Activated naive CD8-positive, alpha-beta T cell (primary cell): ENCODE measurements around the gene HPS4.
A peak's percentile ranks its signal among the peaks of the same experiment; 100 is the strongest.

Source experiments
- H3K27ac Mint-ChIP-seq: one replicate; pipeline ENCODE4 v1.8.0; 2021; ENCODE audit warnings: mixed read lengths
- H3K27me3 Mint-ChIP-seq: one replicate; pipeline ENCODE4 v1.8.0; 2021; ENCODE audit warnings: mixed read lengths
- H3K36me3 Mint-ChIP-seq: one replicate; pipeline ENCODE4 v1.8.0; 2021; ENCODE audit warnings: mixed read lengths
- H3K4me1 Mint-ChIP-seq: one replicate; pipeline ENCODE4 v1.8.0; 2021; ENCODE audit warnings: low read depth, mixed read lengths
- H3K4me3 Mint-ChIP-seq: one replicate; pipeline ENCODE4 v1.8.0; 2021; ENCODE audit warnings: mild to moderate bottlenecking, mixed read lengths
- H3K9me3 Mint-ChIP-seq: one replicate; pipeline ENCODE4 v1.8.0; 2021; ENCODE audit warnings: low read depth, mixed read lengths

Gene HPS4

DNA sequence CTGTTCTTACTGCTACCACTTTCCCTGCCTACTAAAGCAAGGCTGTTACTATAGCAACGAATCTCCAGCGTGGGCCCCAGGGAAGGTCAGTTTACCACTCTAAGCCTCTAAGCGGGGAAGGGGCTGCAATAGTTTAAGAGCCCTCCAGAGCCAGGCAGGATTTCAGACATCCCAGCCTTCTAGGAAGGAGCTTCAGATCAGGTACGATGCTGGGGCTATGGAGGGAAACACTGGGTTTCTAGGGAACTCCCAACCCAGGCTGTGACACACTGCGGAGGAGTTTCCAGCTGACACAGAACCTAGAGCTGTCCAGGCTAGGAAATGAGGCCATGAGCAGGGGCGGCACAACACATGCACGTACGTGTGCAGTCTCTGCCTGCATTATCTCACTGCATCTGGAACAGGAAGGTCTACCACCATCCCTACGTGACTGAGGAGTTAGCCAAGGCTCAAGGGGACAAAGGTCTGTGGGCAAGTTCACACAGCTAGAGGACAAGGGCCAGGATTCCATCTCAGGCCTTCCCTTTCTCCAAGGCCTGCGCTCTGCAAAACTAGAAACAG is 20.4 kb downstream of the HPS4 start:
- no peaks in the 10 kb centered on the region for H3K27me3 Mint-ChIP-seq
- no peak overlapping the region for H3K4me3 Mint-ChIP-seq
- H3K36me3 Mint-ChIP-seq, result peaks cover 4% of the 10 kb centered on the region
- H3K27ac Mint-ChIP-seq, result no peak overlapping the region
- no peaks in the 10 kb centered on the region for H3K4me1 Mint-ChIP-seq
- no peaks in the 10 kb centered on the region for H3K9me3 Mint-ChIP-seq

DNA sequence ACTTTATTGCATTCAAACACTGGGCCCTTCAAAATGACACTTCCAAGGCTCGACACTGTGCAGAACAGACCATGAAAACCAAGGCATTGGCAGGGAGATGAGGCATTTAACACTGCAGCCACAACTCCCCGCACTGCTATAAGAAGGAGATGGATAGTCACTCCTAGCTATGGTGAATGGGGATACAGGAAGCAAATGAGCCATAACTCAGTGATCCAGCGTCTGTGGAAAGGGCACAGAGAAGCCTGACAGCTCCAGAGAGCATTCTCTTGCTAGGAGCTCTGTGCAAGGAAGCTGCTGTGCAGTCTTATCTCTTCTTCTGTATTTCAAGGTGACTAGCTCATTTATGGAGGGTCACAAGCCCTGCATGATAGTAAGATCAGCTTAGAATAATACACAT is 20.9 kb downstream of the HPS4 start:
- Mint-ChIP-seq H3K27me3 (no peaks in the 10 kb centered on the region), H3K36me3 (peaks cover 2% of the 10 kb centered on the region), H3K27ac (no peak overlapping the region), H3K4me3 (no peak overlapping the region), H3K9me3 (no peaks in the 10 kb centered on the region), H3K4me1 (no peaks in the 10 kb centered on the region)

DNA sequence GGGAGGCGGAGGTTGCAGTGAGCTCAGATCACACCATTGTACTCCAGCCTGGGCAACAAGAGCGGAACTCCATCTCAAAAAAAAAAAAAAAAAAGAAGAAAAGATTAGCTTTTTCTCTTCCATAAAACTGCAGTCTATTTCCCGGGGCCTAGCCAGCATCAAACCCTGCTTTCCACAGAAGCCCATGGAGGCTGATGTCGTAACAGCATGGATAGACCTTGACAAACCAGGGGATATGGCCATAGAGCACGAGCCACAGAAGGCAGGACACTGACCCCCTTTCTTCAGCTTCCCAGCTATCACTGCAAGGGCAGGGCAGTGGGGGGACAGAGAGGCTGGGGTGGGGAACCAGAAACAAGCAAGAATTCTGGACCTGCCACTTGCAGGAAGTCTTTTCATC is 21.5 kb downstream of the HPS4 start:
- peaks cover 2% of the 10 kb centered on the region for H3K36me3 Mint-ChIP-seq
- H3K4me1 Mint-ChIP-seq, result no peaks in the 10 kb centered on the region
- no peak overlapping the region for H3K4me3 Mint-ChIP-seq
- H3K9me3 Mint-ChIP-seq, result no peaks in the 10 kb centered on the region
- H3K27ac Mint-ChIP-seq, result no peak overlapping the region
- H3K27me3 Mint-ChIP-seq, result no peaks in the 10 kb centered on the region

DNA sequence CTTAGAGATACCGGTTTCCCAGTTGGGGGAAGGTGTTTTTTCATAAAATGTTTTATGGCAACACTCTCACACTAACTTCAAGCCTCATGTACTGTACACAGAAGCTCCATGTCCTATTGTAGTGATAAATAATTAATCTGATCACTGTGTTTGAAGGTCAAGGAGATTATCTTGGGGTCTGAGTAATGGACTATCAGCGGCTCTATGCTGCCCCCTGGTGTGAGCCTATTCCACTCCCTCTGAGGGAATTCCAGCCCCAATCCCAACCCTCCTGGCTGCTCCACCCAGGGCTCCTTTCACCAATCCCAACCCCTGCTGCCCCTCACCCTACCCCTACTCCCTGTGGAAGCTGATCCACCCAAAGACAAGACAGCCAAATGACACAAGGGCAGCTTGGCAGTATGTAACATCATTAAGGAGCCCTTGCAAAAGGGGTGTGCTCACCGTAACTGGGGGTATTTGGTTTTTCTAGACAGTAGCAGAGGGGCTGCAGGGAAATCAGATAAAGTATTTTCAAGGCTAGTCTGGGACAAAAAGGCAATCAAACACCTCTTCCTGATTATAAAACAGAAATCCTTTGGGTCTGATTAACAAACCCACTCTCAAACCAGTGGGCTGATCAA is 22.3 kb downstream of the HPS4 start:
- Mint-ChIP-seq H3K4me3 (no peak overlapping the region), H3K27me3 (no peaks in the 10 kb centered on the region), H3K9me3 (no peaks in the 10 kb centered on the region), H3K27ac (no peak overlapping the region), H3K36me3 (peaks cover 2% of the 10 kb centered on the region), H3K4me1 (no peaks in the 10 kb centered on the region)

DNA sequence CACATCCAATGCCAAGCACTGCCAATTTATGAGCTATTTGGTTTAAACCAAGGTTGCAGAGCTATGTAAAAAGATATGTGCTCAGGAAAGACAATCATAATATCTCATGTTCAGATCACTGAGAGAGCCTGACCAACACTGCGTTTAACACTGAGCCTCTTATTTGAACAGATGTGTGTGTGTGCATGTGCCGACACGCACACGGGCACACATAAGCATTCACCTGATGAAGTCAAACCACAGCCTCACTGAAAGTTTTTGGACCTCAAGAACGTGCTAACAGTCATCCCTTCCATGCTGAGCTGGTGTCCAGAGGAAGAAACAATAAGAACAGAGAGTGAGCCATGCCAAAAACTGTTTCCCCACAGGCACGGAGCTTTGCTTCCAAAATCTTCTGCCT is 23.4 kb downstream of the HPS4 start:
- H3K4me3 Mint-ChIP-seq, result no peak overlapping the region
- H3K27ac Mint-ChIP-seq, result no peak overlapping the region
- no peaks in the 10 kb centered on the region for H3K9me3 Mint-ChIP-seq
- H3K36me3 Mint-ChIP-seq, result peaks cover 4% of the 10 kb centered on the region
- no peaks in the 10 kb centered on the region for H3K27me3 Mint-ChIP-seq
- no peaks in the 10 kb centered on the region for H3K4me1 Mint-ChIP-seq

DNA sequence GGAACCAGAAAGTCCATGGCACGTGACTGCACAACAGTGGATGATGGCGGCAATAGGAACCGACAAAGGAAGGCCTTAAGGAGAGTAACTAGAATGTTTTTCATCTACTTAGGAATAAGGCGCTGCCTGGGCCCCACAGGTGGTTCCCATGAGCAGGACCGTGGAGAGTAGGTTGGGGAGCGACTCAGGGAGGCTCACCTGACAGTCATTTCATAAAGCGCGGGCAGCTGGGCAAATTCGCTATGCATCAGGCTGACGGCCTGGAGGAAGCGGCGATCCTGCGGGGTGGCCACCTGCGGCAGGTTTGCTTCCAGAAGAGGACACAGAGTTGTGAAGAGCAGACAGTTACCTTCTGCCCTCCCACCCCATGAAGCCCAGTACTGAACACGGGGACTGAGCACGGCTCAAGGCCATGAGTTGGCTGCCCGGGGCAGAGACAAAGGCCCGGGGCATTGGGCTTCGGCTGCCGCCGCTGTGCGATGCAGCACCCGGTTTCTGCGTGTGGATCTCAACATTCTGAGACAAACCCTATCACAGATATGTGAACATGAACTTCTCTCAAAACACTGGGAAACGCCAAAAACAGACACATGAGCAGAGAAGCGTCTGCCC is 25.8 kb downstream of the HPS4 start:
- no peaks in the 10 kb centered on the region for H3K27me3 Mint-ChIP-seq
- no peak overlapping the region for H3K4me3 Mint-ChIP-seq
- H3K36me3 Mint-ChIP-seq, result peaks cover 4% of the 10 kb centered on the region
- no peak overlapping the region for H3K27ac Mint-ChIP-seq
- H3K4me1 Mint-ChIP-seq, result no peaks in the 10 kb centered on the region
- H3K9me3 Mint-ChIP-seq, result no peaks in the 10 kb centered on the region

DNA sequence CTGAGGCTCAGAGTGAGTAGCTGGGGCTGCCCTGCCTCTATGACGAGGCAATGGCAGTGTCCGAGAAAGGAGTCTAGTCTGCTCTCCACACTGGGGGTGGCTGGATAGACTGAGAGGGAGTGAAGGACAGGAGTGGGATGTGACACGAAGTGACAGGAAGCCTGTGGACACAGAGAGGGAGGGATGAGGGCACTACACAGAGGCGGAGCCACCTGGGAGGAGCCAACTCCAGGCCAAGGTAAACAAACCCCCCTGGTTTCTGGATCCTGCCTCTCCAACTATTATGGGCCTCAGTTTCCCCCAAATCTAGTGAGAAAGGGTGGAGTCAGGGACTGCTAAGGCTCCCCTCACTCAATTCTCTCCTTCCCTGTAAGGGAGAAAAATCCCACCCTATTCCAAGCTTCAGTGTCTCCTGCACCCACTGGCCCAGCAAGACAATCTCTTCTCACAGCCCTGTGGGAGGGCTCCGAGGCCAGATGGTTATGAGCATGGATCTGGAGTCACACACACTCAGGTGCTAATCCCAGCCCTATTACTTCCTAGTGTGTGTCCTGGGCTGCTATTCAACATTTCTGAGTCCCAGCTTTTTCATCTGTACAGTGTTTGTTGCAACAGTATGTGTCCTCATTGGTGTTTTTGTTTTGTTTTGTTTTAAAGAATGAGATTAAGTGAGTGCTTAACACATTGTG is 29.6 kb downstream of the HPS4 start:
- Mint-ChIP-seq H3K9me3 (no peaks in the 10 kb centered on the region), H3K27me3 (no peaks in the 10 kb centered on the region), H3K27ac (no peak overlapping the region), H3K4me1 (no peaks in the 10 kb centered on the region), H3K36me3 (peaks cover 2% of the 10 kb centered on the region), H3K4me3 (no peak overlapping the region)

DNA sequence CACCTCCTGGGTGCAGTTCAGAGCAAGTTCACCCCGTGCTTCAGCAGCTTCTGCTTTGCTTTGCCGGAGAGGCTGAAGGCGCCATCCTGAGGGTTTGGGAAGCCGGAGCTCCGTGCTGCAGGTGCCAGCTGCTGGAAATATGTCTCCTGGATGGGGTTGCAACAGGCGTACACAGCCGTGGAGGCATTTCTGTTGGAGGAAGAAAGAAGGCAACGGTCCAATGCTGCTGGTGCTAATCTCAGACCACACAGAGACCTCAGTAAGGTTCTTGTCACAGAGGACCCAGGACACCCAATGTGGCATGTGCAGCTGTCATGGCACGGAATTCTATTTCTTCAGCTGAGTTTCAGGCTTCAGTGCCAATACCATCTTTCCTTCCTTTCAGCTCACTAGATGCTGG is 30.4 kb downstream of the HPS4 start:
- no peak overlapping the region for H3K4me3 Mint-ChIP-seq
- H3K27me3 Mint-ChIP-seq, result no peaks in the 10 kb centered on the region
- H3K4me1 Mint-ChIP-seq, result no peaks in the 10 kb centered on the region
- H3K9me3 Mint-ChIP-seq, result no peaks in the 10 kb centered on the region
- H3K36me3 Mint-ChIP-seq, result peaks cover 2% of the 10 kb centered on the region
- no peak overlapping the region for H3K27ac Mint-ChIP-seq

DNA sequence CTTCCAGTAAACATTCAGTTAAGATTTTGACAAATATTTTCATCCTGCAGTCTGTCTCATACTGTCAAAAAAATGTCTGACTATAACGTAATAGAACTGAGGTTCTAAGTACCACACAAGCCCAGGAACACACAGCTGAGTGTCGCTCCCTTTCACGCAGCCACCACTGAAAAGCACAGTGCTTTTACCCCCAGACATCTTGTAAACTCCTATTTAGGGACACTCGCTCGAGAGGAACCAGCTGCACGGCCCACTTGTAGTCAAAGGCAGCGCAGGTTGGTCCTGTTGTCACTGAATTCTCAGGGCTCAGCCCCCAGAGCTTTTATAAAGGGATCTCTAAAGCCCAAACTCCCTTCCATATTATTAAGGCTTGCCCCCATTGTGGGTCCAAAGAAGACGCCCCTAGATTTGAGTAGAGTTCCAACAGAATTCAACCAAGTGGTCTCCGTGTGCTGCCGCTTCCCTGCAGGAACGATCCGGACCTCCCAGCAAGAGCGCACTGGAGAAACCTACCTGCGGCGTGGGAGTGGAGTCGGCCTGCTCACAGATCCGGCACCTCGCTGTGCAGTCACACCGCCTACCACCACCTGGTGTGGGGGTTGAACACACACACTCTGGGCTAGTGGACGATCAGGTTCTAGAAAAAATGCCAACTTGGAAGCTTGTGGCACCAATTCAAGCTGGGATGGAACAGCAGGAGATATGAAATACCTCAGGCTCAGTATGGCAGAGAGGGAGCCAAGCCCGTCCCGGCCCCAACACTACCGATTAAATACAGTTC is 31.2 kb downstream of the HPS4 start:
- Mint-ChIP-seq H3K36me3 (peaks cover 2% of the 10 kb centered on the region), H3K27ac (no peak overlapping the region), H3K9me3 (no peaks in the 10 kb centered on the region), H3K4me3 (no peak overlapping the region), H3K4me1 (no peaks in the 10 kb centered on the region), H3K27me3 (no peaks in the 10 kb centered on the region)

DNA sequence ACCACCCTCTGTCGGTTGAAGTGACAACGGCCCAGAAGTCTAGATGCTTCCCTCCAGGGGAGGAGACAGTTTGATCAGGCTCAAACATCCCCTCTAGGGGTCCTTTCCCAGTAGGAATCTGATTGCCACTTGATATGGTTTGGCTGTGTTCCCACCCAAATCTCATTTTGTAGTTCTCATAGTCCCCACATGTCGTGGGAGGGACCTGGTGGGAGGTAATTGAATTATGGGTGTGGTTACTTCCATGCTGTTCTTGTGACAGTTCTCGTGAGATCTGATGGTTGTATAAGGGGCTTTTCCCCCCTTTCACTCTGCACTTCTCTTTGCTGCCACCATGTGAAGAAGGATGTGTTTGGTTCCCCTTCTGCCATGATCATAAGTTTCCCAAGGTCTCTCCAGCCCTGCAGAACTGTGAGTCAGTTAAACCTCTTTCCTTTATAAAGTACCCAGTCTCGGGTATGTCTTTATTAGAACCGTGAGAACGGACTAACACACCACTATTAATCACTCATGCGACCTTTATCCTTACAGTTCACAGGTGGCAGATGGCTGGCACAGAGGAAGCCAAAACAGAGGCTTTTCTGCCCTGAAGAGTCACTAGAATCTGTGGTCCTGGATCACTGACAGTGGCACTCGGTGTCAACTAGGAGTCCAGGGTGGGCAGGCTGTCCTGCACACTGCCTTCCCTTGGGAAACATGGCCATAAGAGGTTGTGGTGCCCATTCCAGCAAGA is 33.0 kb downstream of the HPS4 start:
- no peak overlapping the region for H3K4me3 Mint-ChIP-seq
- H3K27me3 Mint-ChIP-seq, result no peaks in the 10 kb centered on the region
- no peaks in the 10 kb centered on the region for H3K36me3 Mint-ChIP-seq
- no peaks in the 10 kb centered on the region for H3K4me1 Mint-ChIP-seq
- H3K9me3 Mint-ChIP-seq, result no peaks in the 10 kb centered on the region
- peak overlapping the region; percentile 41 for H3K27ac Mint-ChIP-seq

DNA sequence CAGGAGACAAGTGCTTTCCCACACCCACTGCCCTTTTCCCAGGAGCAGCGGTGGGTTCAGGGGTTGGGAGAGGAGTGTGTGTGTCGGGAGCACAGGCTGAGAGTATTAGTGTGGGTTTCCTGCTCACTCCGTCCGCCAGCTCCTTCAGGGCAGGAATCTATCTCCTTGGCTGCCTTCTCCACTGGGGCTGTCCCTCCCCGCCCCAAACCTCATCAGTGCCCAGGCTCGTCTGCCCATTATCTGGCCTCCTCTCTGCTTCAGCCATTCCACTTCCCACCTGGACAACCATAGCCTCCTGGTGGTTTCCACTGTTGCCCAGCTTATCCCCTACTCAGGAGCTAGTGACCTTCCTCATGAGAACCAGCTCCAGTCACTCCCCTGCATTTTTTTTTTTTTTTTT is 34.6 kb downstream of the HPS4 start:
- H3K4me1 Mint-ChIP-seq, result no peaks in the 10 kb centered on the region
- no peak overlapping the region for H3K27ac Mint-ChIP-seq
- no peaks in the 10 kb centered on the region for H3K9me3 Mint-ChIP-seq
- H3K27me3 Mint-ChIP-seq, result no peaks in the 10 kb centered on the region
- H3K4me3 Mint-ChIP-seq, result no peak overlapping the region
- H3K36me3 Mint-ChIP-seq, result no peaks in the 10 kb centered on the region

DNA sequence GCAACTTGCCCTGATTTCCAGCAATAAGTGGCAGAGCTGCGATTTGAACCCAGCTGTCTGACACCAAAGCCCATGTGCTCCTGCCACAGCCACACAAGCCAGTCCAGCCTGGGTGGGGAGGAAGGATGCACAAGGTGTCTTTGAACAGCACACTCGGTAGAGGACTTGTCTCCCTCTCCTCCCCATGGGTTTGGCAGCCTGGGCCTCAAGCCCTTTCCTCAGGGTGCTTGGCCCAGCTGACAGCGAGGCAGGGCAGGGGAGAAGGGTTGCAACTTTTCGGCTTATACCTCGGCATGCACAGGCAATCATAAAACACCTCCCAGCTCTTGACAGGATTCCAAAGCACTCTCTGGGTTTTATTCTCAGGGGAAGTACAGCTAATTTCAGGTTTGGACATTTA is 35.2 kb downstream of the HPS4 start:
- Mint-ChIP-seq H3K36me3 (no peaks in the 10 kb centered on the region), H3K27ac (no peak overlapping the region), H3K4me1 (no peaks in the 10 kb centered on the region), H3K27me3 (no peaks in the 10 kb centered on the region), H3K9me3 (no peaks in the 10 kb centered on the region), H3K4me3 (no peak overlapping the region)

DNA sequence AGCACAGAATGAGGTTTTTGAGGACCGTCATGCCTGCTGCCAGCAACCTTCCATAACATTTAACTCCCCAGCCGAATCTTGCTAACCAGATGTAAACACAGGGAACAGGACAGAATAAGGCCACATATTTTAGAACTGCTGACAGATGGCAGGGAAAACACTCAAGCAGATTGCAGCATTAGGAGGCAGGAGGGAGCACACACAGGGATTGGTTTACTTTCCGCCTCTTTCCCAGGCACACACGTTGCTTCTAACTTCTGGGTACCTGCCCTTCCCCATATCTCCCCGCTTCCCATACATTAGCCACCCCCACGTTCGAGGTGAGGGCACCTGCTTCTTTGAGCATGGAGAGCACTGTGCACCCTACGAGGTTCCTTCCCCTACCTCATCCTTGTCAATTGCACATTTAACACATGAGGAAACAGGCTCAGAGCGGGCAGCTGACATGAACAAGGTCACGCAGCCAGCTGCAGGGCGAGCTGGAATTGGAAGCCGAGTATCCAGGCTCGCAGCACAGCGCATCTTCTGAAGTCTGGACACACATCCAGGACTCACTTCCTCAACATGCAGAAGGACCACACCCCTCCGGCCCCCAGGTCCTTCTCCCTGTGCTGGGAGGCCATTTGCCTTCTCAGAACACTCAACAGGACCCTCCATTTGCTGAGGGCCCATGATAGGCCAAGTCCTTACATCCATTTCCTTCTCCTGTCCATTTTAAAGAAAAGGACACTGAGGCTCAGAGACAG is 35.8 kb downstream of the HPS4 start:
- no peaks in the 10 kb centered on the region for H3K27me3 Mint-ChIP-seq
- H3K36me3 Mint-ChIP-seq, result no peaks in the 10 kb centered on the region
- H3K4me3 Mint-ChIP-seq, result no peak overlapping the region
- no peaks in the 10 kb centered on the region for H3K9me3 Mint-ChIP-seq
- no peaks in the 10 kb centered on the region for H3K4me1 Mint-ChIP-seq
- no peak overlapping the region for H3K27ac Mint-ChIP-seq
